Measurements from ENCODE around the gene ANKS1B. TPM values are rescaled to one million over a fixed set of nuclear protein-coding genes. Genes with fewer than 3 reads are reported as not detected.

The ANKS1B gene
- total RNA-seq, 1 experiment from 2014 or later = 18.8 TPM

- no peak for TF ChIP-seq CTCF (IDR thresholded peaks at IDR 0.05; ENCODE audit: unreplicated experiment)
- ChIA-PET CTCF (interaction anchor here (0.6 to 5.0 kb wide), 26 partner anchors 12 to 1075 kb away, joined by 3 to 72 read pairs (median 5); no protein-coding TSS in a partner anchor), POLR2A (interaction anchor here (0.6 to 0.8 kb wide), 2 partner anchors 237 to 314 kb away, joined by 3 read pairs; no protein-coding TSS in a partner anchor)
- DNase-seq (ENCODE audit: unreplicated experiment) = no peak
- no peaks in the 10 kb centered on the region for H3K36me3 Mint-ChIP-seq (ENCODE audit: insufficient read depth, unreplicated experiment)
- no peaks in the 10 kb centered on the region for H3K9me3 Mint-ChIP-seq (ENCODE audit: unreplicated experiment)
- no TSS peak for BruUV-seq (replicated peaks)
- H3K27ac Mint-ChIP-seq (ENCODE audit: low read depth, unreplicated experiment) = no peak overlapping the region
- H3K4me3 Mint-ChIP-seq (ENCODE audit: unreplicated experiment) = no peak overlapping the region
- intact Hi-C loops (cut with micrococcal nuclease) = loop anchor here (1.0 to 5.0 kb wide), 5 partner anchors 43 to 580 kb away; no protein-coding TSS in a partner anchor
- no peaks in the 10 kb centered on the region for H3K4me1 Mint-ChIP-seq (ENCODE audit: insufficient read depth, unreplicated experiment)
- no peaks in the 10 kb centered on the region for H3K27me3 Mint-ChIP-seq (ENCODE audit: insufficient read depth, unreplicated experiment)
Observed at GRCh38 chr12:98997899-98998298, 986.8 kb downstream of the ANKS1B start.

GRCh38 chr12:98990648-98991047 lies 994.1 kb downstream of the ANKS1B start:
- ChIA-PET CTCF (interaction anchor here (0.9 to 2.6 kb wide), 3 partner anchors 8 to 292 kb away, joined by 3 to 13 read pairs (median 8); no protein-coding TSS in a partner anchor), POLR2A (no interaction called here)
- no TSS peak for BruUV-seq (replicated peaks)
- Mint-ChIP-seq H3K27me3 (ENCODE audit: insufficient read depth, unreplicated experiment) (no peaks in the 10 kb centered on the region), H3K4me1 (ENCODE audit: insufficient read depth, unreplicated experiment) (no peaks in the 10 kb centered on the region), H3K4me3 (ENCODE audit: unreplicated experiment) (no peak overlapping the region), H3K27ac (ENCODE audit: low read depth, unreplicated experiment) (no peak overlapping the region), H3K9me3 (ENCODE audit: unreplicated experiment) (peaks cover 11% of the 10 kb centered on the region), H3K36me3 (ENCODE audit: insufficient read depth, unreplicated experiment) (no peaks in the 10 kb centered on the region)
- no peak for TF ChIP-seq CTCF (IDR thresholded peaks at IDR 0.05; ENCODE audit: unreplicated experiment)
- intact Hi-C loops (cut with micrococcal nuclease) = no loop called here
- no peak for DNase-seq (ENCODE audit: unreplicated experiment)

- intact Hi-C loops (cut with micrococcal nuclease) = no loop called here
- ChIA-PET POLR2A (no interaction called here), CTCF (interaction anchor here (0.6 kb wide), 1 partner anchor 1599 kb away, joined by 3 read pairs; no protein-coding TSS in a partner anchor)
- H3K27ac Mint-ChIP-seq (ENCODE audit: low read depth, unreplicated experiment) = no peak overlapping the region
- H3K9me3 Mint-ChIP-seq (ENCODE audit: unreplicated experiment) = peaks cover 15% of the 10 kb centered on the region
- TF ChIP-seq CTCF (IDR thresholded peaks at IDR 0.05; ENCODE audit: unreplicated experiment) = no peak
- BruUV-seq (replicated peaks) = no TSS peak
- H3K4me3 Mint-ChIP-seq (ENCODE audit: unreplicated experiment) = no peak overlapping the region
- H3K4me1 Mint-ChIP-seq (ENCODE audit: insufficient read depth, unreplicated experiment) = no peaks in the 10 kb centered on the region
- H3K27me3 Mint-ChIP-seq (ENCODE audit: insufficient read depth, unreplicated experiment) = no peaks in the 10 kb centered on the region
- no peak for DNase-seq (ENCODE audit: unreplicated experiment)
- H3K36me3 Mint-ChIP-seq (ENCODE audit: insufficient read depth, unreplicated experiment) = no peaks in the 10 kb centered on the region
Observed at GRCh38 chr12:98985156-98985555, 999.6 kb downstream of the ANKS1B start.

GRCh38 chr12:98983647-98984046 lies 1001.1 kb downstream of the ANKS1B start:
- Mint-ChIP-seq H3K27me3 (ENCODE audit: insufficient read depth, unreplicated experiment) (no peaks in the 10 kb centered on the region), H3K36me3 (ENCODE audit: insufficient read depth, unreplicated experiment) (no peaks in the 10 kb centered on the region), H3K27ac (ENCODE audit: low read depth, unreplicated experiment) (no peak overlapping the region), H3K4me1 (ENCODE audit: insufficient read depth, unreplicated experiment) (no peaks in the 10 kb centered on the region), H3K4me3 (ENCODE audit: unreplicated experiment) (no peak overlapping the region), H3K9me3 (ENCODE audit: unreplicated experiment) (peaks cover 15% of the 10 kb centered on the region)
- intact Hi-C loops (cut with micrococcal nuclease) = no loop called here
- no peak for DNase-seq (ENCODE audit: unreplicated experiment)
- ChIA-PET POLR2A (no interaction called here), CTCF (interaction anchor here (0.6 to 0.7 kb wide), 2 partner anchors 27 to 279 kb away, joined by 3 read pairs; no protein-coding TSS in a partner anchor)
- no TSS peak for BruUV-seq (replicated peaks)
- no peak for TF ChIP-seq CTCF (IDR thresholded peaks at IDR 0.05; ENCODE audit: unreplicated experiment)

Data from MCF 10A (cell line).